ENCODE results near the gene MPI. TPM values are rescaled to one million over a fixed set of nuclear protein-coding genes. Genes with fewer than 3 reads are reported as not detected.

Gene MPI
- total and polyA plus RNA-seq, 2 of the 8 experiments (the other 6 are each of a cell fraction or from before 2014, with no cell fraction given) = 31.0 to 74.8 TPM

DNA sequence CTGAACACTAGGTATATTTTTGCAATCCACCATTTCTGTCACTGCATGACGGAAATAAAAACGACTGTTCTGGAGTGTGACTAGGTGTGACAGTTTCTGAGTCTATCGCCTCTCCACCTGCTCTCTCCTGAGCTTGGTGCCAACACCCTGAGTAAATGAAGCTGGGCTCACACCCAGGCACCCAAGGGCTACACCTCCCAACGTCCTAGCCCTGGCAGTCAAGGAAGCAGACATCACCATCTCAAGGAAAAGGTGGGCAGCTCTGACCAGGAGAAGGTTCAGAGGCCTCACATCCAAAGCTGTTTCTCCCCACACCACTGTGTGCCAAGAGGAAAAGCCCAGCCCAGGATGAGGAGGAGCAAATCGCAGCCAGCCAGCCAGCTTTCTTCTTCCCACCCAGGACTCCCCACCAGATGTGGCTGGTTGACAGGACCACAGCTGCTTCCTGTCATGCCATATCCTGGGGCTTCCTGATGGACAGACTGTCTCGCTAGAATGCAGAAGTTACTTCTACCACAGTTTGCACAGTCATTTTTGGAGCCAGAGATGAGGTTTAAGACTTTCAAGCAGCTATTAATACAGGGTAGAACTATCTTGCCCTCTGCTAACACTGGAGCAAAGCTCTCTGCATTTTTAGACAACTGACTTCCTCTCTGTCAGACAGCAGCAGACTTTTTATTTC, 20.0 kb upstream of the MPI start:
- peaks cover 0 to 7% of the 10 kb centered on the region in 2 experiments for H4K20me1 ChIP-seq (replicated peaks in 1 of 2; ENCODE audit: control insufficient read depth in 1 of 2, insufficient read depth in 2 of 2, low read length in 2 of 2)
- H3K4me3 ChIP-seq (ENCODE audit: extremely low read depth in 1 of 4, insufficient read depth in 2 of 4, low read depth in 3 of 4, low read length in 4 of 4) = no peak overlapping the region
- no peak overlapping the region; the same call in 1 of the 2 replicates for H4K8ac ChIP-seq (ENCODE audit: extremely low read depth, insufficient read depth, low read length)
- H3K4ac ChIP-seq (replicated peaks; ENCODE audit: insufficient read length, low read depth, low read length) = no peak overlapping the region
- 79% methylated on average over 6 of the region's 6 CpGs; no CpG with 5 or more reads in 1 of the 2 experiments for WGBS, 2 experiments (ENCODE audit: extremely low coverage in 1 of 2, insufficient coverage in 1 of 2, insufficient read length in 1 of 2, insufficient replicate concordance in 2 of 2, low coverage in 1 of 2, low lambda C conversion rate in 2 of 2, missing lambda C conversion rate in 1 of 2)
- H3K4me1 ChIP-seq (replicated peaks in 1 of 4; ENCODE audit: control insufficient read depth in 3 of 4, insufficient read depth in 4 of 4, low read length in 3 of 4) = peaks cover 0 to 3% (median 0%) of the 10 kb centered on the region in 4 experiments; a peak in 1 of 7 replicates
- no peak for TF ChIP-seq MAFK (IDR thresholded peaks at IDR 0.05; ENCODE audit: low read depth, low read length)
- TF ChIP-seq JUN (IDR thresholded peaks at IDR 0.05; ENCODE audit: low read depth, low read length) = no peak
- TF ChIP-seq KDM4A (IDR thresholded peaks at IDR 0.05; ENCODE audit: low read depth, low read length, severe bottlenecking) = no peak
- TF ChIP-seq SRF (IDR thresholded peaks at IDR 0.05; ENCODE audit: low read depth, low read length) = no peak
- TF ChIP-seq, protein P1, sequence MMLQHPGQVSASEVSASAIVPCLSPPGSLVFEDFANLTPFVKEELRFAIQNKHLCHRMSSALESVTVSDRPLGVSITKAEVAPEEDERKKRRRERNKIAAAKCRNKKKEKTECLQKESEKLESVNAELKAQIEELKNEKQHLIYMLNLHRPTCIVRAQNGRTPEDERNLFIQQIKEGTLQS (IDR thresholded peaks at IDR 0.05; ENCODE audit: insufficient read depth, low read depth, low read length) = no peak
- no peak for TF ChIP-seq JUND (IDR thresholded peaks at IDR 0.05; ENCODE audit: low read length)
- H2BK20ac ChIP-seq (ENCODE audit: low read length) = no peak overlapping the region
- ChIA-PET POLR2A (ENCODE audit: partially characterized antibody) (interaction anchor here (0.8 to 2.4 kb wide), 11 partner anchors 9 to 36 kb away, joined by 3 to 10 read pairs (median 4); no protein-coding TSS in a partner anchor), CTCF (ENCODE audit: partially characterized antibody) (interaction anchor here (0.6 to 2.3 kb wide), 7 partner anchors 19 to 500 kb away, joined by 3 to 16 read pairs (median 4); partner anchors contain the start of gene ULK3)
- no peak overlapping the region for H3K56ac ChIP-seq (replicated peaks; ENCODE audit: insufficient read length, low read depth, low read length)
- no peaks in the 10 kb centered on the region for H3K9me3 ChIP-seq (ENCODE audit: insufficient read depth in 2 of 2, low read depth in 1 of 2, low read length in 1 of 2)
- FAIRE-seq (no peak), DNase-seq (ENCODE audit: low read depth in 1 of 2, low spot score in 2 of 2) (no peak)
- no peak overlapping the region for H3K27ac ChIP-seq (ENCODE audit: low read depth, low read length)
- peaks cover 6% of the 10 kb centered on the region; the same call in 1 of the 2 replicates for H3K79me1 ChIP-seq (ENCODE audit: low read depth, low read length)
- H2AFZ ChIP-seq (ENCODE audit: low read length) = no peak overlapping the region
- no peak overlapping the region for H2BK12ac ChIP-seq (ENCODE audit: low read depth, low read length)
- no peaks in the 10 kb centered on the region for H3K36me3 ChIP-seq (ENCODE audit: control insufficient read depth in 2 of 4, insufficient read depth in 4 of 4, low read length in 3 of 4)
- H3K9ac ChIP-seq (replicated peaks in 1 of 4; ENCODE audit: extremely low read depth in 1 of 4, low read depth in 3 of 4, low read length in 3 of 4) = no peak overlapping the region
- H3K23me2 ChIP-seq (ENCODE audit: low read depth, low read length) = peaks cover 6% of the 10 kb centered on the region; the same call in 1 of the 2 replicates
- H3K27me3 ChIP-seq (replicated peaks in 1 of 4; ENCODE audit: control insufficient read depth in 3 of 4, extremely low read depth in 1 of 4, insufficient read depth in 3 of 4, low read length in 3 of 4) = no peaks in the 10 kb centered on the region
- no peak overlapping the region for H4K5ac ChIP-seq (ENCODE audit: insufficient read length, low read depth, low read length)
- no peak overlapping the region for H3K18ac ChIP-seq (ENCODE audit: extremely low read depth, low read length)
- H2AK5ac ChIP-seq (ENCODE audit: low read depth, low read length) = no peak overlapping the region
- H3K14ac ChIP-seq (ENCODE audit: insufficient read length) = no peak overlapping the region
- no peak overlapping the region for H4K91ac ChIP-seq (replicated peaks; ENCODE audit: insufficient read length, low read length)
- H3K23ac ChIP-seq (ENCODE audit: insufficient read length) = no peak overlapping the region
- peaks cover 0 to 55% of the 10 kb centered on the region in 2 experiments; a peak in 2 of 4 replicates for H3K79me2 ChIP-seq (ENCODE audit: control insufficient read depth in 1 of 2, insufficient read depth in 2 of 2, low read length in 2 of 2)
- no peak overlapping the region for H2BK5ac ChIP-seq (ENCODE audit: low read depth, low read length)
- H3K4me2 ChIP-seq (ENCODE audit: insufficient read depth in 1 of 2, low read depth in 2 of 2, low read length in 2 of 2) = no peak overlapping the region
- no peak overlapping the region for H2BK120ac ChIP-seq (replicated peaks; ENCODE audit: low read depth, low read length)
- H2BK15ac ChIP-seq (ENCODE audit: low read length) = no peak overlapping the region
